HG03457 (cell line): ENCODE data around the gene PLEKHH3.
A peak's percentile ranks its signal among the peaks of the same experiment; 100 is the strongest.

Experiments
- ATAC-seq: cut with Tn5 transposase; IDR thresholded peaks from one replicate; pipeline ENCODE4 v1.9.1; 2021; ENCODE audit warnings: moderate number of reproducible peaks; ENCODE audit not compliant: unreplicated experiment

Gene PLEKHH3, protein sequence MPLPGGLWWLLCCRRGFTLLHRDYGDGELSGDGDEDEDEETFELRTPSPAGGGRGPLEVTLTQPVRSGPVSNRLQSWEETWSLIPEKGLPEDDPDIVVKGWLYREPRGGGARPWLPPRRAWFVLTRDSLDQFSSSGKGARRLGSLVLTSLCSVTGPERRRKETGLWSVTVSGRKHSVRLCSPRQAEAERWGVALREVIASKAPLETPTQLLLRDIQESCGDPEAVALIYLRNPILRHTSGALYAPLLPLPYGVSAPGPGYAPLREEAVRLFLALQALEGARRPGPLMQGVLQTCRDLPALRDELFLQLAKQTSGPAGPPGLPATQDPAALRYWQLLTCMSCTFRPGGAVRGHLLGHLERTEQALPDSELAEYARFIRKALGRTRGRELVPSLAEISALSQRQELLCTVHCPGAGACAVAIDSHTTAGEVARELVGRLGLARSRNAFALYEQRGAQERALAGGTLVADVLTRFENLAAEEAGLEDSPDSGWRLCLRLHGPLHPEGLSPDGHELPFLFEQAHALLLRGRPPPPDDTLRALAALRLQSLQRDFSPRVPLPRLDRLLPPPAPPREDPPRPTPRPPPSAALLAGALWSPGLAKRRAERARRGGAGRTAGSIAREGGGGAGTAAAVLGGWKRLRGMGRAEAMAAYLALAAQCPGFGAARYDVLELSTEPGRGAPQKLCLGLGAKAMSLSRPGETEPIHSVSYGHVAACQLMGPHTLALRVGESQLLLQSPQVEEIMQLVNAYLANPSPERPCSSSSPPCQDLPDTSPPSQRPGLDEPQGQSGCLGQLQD

DNA sequence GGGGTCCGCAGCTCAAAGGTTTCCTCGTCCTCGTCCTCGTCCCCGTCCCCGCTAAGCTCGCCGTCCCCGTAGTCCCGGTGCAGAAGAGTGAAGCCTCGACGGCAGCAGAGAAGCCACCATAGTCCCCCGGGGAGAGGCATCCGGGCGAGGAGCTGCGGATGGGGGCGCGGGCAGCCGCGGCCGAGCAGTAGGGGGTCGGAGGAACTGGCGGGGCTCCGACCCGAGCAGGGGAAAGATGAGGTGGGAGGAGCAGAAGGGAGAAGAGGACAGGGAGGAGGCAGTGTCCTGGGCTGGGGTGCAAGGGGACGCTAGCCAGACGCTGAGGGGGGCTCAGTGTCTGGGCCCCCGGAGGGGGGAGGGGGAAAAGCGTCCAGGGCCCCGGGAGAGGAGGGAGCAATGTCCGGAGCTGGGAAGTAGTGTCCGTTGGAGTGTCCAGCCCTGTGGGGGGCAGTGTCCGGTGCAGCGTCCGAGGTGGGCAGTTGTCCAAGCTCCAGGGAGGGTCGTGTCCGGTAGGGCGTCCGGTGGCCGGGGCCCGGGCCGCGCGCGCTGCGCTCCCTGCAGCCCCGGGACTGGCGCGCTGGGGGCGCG lies at the start of gene PLEKHH3:
PLEKHH3 (minus strand) TSS at position 571 of the 588 bp plus-strand sequence; CDS start at position 140, 431 bp downstream.
- ATAC-seq, result no peak

DNA sequence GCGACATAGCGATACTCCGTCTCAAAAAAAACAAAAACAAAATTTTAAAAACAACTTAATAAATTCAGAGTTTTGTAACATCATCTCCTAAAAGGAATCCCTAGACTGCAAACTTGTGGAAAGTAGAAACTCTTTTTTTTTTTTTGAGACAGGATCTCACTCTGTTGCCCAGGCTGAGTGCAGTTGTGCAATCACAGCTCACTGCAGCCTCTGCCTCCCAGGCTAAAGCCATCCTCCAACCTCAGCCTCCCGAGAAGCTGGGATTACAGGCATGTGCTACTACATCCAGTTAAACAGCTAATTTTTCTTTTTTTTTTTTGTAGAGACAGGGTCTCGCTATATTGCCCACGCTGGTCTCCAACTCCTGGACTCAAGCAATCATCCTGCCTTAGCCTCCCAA lies 48.3 kb upstream of the PLEKHH3 start:
- no peak for ATAC-seq

DNA sequence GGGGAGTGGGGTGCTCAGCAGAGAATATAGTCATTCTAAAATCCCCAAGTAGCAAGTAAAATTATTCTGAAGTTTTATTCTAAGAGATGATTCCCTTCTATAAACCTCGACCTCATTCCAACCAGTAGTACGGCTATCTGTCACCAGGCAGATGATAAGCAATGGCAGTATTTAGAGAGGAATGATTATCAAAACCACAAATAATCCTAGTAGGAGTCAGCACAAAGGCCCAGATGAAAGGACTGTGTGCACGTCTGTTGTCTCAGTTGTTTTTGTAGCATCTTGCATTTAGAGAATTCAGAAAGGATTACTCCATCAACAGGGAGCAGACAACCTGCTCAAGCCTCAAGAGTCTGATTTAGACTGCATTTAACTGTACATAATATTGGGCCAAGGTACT lies 46.8 kb upstream of the PLEKHH3 start:
- ATAC-seq, result no peak

DNA sequence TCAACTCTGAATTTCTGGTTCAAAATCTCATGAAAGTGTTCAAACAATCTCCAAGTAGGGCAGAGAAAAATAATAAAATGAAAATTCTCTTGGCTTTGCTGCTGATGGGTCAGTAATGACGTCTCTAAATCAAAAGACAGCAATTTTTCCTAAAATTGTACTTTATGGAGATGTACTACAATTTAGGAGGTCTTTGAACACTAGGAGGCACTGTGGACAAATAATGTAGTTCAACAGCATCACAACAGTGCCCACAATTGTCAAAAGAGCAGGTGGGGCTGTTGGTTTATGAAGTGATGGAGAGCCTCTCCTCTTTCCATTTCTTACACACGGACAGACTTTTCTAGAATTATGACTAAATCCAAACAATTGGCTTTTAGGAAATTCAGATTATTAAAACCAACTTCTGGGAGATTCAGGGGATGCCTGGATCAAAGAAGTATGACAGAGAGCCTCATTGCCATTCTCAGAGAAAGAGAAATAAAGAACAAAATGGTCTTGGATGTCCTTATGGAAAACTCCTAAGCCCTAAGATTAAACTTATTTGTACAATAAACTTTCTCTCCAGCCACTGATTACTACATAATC lies 44.3 kb upstream of the PLEKHH3 start:
- ATAC-seq, result no peak

DNA sequence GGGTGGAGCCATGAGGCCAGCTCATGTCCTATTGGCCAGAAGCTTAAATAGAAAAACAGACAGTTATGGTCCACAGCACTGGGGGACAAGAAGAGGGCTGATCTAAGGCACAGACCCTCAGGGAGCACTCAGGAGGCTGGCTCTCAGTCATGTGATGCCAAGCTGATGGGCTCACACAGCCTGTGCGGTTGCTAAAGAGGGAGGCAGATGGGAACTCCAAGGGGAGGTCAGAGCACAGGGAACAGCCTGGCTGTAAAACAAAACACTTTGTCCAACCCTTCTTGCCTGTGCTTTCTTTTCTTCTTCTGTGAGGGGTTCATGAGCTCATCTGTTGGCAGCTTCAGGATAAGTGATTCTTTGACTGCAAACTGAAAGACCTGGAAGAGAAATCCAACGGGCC lies 32.8 kb upstream of the PLEKHH3 start:
- no peak for ATAC-seq

DNA sequence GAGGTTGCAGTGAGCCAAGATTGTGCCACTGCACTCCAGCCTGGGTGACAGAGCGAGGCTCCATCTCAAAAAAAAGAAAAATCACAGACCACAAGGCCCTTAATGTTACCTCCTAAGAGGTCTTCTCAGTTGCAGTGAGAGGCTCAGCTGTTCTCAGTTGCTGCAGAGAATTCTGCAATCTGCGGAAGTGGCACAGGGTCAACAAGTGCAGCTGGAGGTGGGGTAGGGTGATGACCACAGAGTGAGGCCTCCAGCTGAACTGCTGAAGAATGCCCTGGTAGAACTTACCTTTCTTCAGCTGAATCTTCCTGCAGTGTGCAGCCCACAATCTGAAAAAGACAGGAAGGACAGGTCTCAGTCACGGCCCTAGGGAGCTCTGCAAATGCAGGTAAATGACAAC lies 31.8 kb upstream of the PLEKHH3 start:
- no peak for ATAC-seq

DNA sequence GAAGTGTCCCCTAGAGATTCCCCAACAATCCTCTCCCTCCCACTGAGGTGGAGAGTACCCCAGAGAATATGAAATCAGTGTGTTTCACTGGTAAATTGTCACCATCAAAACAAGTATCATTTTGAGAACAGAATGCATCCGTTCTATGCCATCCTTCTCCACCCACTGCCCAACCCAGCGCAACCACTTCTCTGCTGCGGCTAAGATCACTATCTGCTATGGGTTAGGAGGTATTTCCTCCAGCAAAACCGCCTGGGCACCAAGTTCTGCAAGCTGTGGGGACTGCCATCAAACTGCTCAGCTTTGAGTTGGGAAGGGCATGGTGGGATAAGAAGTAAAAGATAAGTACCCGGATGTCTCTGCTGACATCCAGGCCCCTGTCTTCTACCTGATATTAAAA lies 29.9 kb upstream of the PLEKHH3 start:
- ATAC-seq, result no peak

DNA sequence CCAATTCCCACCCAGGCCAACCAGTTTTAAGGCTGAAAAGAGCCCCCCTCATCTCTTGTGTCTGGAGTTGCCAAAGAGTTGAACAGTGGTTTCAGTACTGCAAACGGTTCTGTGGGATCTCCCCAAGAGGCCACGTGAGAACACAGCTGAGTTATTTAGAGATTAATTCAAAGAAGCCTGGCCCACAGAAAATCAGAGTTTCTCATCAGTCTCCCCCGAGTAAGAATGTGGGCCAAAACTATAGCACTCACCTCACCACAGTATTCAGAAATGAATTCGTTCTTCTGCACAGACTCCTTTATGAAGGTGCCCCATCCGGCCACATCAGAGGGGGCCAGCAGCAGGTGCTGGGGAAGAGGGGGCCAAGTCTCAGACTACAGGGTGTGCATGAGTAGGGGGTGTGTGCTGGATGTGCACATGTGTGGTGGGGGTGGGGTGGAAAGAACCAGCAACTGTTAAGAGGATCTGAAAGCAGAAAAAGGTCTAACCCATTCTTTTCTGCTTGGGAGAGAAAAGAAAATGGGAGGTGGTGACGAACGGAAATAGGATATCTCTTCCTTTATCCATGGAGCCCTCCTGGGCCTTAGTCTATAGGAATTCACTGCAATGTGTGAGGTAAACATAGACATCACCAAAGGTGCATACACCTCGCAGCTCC lies 28.2 kb upstream of the PLEKHH3 start:
- peak; percentile 54 for ATAC-seq

DNA sequence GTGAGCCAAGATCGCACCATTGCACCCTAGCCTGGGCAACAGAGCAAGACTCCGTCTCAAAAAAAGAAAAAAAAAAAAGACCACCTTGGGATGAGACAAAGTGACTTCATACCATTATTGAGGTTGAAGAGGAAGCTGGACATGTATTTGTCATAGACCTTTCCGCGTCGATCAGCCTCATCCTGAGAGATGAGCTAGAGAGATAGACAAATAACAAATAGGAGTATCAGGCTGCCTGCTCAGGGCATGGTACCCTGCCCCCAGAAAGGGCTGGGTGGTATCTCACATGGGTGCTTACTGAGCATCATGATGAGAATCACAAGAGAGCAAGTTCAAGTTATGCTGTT lies 27.7 kb upstream of the PLEKHH3 start:
- ATAC-seq, result no peak

DNA sequence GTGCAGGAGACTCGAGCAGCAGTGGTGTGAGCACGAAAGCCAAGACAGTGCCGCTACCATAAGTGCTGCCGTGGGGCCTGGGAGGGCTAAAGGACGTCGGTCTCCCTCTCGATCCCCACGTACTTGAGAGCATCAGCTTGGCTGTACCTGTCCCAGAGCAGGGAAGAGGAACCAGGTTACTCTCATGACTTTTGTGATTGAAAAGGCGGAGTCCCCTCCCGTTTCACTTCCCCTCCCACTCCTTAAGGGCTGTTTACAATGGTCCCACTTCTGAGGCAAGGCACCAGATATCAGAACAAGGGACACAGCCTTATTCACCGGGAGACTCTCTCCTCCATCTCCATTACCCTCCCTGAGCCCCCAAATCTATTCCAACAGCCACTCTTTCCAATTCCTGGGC lies 25.7 kb upstream of the PLEKHH3 start:
- ATAC-seq, result no peak

DNA sequence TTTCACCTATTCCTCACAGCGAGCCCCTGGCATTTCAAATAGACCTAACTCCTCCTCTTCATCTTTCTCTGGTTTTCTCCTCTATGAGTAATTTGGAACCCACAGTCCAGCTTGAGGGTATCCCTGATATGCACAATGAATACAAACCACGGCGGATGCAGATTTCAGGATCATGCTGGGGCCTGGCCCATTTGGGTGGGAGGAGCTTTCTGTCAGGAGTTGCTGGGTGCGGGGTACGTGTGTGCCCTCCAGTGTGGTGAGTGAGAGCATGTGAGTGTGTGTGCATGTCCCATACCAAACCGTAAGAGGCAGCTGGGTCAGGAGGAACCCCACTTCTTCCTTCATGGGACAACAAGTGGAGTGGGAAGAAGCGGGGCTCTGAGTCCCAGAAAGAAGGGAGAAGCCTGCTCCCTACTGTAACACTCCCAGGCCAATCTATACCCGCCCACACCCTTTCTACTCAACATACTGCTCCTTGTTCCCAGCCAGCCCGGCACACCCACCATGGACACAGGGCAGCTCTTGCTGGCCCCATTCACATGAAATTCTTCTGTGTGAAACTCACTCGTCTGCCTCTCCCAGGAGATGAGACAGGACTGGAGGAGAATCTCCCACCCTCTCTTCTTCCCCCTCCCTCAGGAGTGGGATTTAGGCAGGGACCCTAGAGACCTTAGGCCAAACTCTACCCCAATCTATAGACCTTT lies 23.9 kb upstream of the PLEKHH3 start:
- no peak for ATAC-seq

DNA sequence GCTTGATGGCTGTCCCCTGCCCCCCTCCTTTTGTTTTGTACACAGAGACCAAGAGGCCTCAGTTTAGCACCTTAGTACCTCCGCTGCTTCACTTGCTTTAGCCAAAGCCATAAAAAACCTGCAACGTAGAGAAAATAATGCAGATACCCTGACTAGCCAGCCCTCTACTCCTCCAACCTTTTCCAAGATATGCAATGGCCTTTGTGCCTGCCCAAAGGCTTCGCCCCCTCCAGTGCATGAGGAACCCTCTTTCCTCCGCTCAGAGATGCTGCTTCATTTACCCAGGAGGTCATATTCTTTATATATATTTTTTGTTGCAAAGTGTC lies 22.6 kb upstream of the PLEKHH3 start:
- ATAC-seq, result no peak

DNA sequence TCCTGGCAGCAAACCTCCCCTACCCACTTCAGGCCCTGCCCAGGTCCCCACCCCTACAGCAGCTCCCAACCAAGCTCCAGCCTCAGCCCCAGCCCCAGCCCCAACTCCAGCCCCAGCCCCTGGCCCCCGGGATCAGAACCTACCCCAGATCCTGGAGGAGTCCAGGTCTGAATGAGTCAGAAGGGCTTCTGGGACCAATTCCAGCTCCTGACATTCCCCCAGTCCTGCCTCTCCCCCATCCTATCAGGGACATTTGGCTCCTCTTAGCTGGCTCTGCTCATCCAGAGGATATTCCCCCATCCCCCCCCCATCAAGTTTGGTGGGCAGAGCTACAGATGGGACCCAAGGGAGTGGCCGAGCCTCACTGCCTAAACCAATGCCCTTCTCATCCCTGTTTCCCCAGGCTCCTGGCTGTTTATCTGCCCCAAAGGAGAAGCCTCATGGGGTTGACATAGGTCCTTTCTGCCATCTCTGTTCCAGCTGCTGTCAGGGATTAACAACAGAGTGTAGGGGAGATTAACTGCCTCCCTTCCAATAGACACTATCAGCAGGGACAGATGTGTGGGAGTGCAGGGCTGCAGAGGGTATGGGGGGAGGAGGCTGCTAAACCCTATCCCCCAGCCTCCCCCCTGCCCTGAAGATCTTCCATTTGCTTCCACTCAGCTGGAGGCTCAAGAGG lies 22.1 kb upstream of the PLEKHH3 start:
- no peak for ATAC-seq

DNA sequence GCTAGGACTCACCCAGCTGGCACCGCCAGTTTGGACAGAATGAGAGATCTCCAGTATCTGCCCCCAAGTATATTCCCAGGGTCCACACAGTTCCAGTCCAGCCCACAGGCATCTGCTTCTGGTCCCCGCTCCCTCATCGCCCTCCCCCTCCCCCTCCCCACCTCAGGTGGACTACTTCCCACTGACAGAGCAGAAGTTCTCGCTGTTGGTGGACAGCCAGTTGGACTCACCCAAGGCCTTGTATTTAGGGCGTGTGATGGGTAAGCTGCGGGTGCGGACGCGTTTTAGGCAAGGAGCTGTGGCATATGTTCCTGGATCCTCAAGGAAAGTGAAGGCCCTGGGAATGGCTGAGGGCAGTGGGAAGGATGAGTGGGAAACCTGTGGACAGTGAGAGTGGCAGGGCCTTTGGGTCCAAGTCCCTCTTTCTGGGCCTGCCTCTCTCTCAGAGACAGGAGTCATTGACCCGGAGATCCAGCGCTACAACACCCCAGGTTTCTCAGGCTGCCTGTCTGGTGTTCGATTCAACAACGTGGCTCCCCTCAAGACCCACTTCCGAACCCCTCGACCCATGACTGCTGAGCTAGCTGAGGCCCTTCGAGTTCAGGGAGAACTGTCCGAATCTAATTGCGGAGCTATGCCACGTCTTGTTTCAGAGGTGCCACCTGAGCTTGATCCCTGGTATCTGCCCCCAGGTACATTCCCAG lies 20.5 kb upstream of the PLEKHH3 start:
- no peak for ATAC-seq

DNA sequence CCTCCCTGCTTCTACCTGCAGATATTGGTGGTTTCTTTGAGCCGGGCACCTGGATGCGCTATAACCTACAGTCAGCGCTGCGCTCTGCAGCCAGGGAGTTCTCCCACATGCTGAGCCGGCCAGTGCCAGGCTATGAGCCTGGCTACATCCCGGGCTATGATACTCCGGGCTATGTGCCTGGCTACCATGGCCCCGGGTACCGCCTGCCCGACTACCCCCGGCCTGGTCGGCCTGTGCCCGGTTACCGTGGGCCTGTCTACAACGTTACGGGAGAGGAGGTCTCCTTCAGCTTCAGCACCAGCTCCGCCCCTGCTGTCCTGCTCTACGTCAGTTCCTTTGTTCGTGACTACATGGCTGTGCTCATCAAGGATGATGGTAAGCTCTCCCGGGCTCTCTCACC lies 18.7 kb upstream of the PLEKHH3 start:
- ATAC-seq, result no peak

DNA sequence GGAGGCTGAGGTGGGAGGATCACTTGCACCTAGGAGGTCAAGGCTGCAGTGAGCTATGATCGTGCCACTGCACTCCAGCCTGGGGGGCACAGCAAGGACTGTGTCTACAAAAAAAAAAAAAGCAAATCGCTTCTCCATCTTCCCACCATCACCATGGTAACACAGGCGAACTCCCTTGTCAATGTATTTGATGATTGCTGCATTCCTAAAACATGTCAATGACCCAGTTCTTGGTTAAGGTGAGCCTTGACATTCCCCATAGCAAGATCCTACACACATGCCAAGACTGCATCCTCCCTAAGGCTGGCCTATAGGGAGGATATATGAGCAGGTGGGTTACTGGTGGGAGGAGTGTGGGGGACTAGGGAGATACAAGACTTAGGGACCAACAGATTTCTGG lies 17.7 kb upstream of the PLEKHH3 start:
- no peak for ATAC-seq

DNA sequence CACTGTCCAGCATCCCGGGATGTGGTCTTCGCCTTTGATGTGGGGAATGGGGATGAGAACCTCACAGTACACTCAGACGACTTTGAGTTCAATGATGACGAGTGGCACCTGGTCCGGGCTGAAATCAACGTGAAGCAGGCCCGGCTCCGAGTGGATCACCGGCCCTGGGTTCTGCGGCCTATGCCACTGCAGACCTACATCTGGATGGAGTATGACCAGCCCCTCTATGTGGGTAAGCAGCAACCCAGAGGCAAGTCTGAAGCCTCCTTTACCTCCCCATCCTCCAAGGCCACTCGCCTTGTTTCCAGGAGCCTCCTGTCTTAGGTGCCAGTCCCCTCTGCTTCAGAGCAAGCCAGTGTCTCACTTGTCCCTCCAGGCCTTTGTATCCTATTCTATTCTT lies 15.7 kb upstream of the PLEKHH3 start:
- ATAC-seq, result no peak

DNA sequence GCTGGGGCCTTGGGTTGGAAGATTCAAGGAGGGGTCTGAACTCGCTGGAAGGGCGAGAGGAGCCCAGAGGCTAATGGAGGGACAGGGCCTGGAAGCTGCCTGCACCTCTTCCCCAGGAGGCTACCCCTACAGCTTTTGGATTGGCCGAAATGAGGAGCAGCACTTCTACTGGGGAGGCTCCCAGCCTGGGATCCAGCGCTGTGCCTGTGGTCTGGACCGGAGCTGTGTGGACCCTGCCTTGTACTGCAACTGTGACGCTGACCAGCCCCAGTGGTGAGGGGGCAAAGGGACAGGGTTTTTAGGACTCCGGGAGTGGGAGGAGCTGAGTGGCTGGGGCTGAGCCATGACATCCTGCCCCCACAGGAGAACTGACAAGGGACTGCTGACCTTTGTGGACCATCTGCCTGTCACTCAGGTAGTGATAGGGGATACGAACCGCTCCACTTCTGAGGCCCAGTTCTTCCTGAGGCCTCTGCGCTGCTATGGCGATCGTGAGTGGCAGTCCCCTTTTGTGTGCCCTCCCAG lies 14.3 kb upstream of the PLEKHH3 start:
- ATAC-seq, result no peak

DNA sequence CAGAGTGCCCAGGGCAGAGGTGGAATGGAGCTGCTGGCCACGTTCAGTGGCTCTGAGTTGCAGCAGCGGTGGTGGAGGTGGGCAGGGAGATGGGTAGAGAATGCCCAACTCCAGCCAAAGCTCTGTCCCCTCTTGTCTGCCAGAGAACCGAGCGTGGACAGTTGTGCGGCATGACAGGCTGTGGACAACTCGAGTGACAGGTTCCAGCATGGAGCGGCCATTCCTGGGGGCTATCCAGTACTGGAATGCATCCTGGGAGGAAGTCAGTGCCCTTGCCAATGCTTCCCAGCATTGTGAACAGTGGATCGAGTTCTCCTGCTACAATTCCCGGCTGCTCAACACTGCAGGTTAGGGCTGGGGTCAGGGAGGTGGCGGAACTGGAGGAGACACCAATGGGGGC lies 13.8 kb upstream of the PLEKHH3 start:
- no peak for ATAC-seq
